ENCODE results near the gene SLC50A1. TPM values are rescaled to one million over a fixed set of nuclear protein-coding genes. Genes with fewer than 3 reads are reported as not detected.
A peak's percentile ranks its signal among the peaks of the same experiment; 100 is the strongest.

Gene SLC50A1
- total RNA-seq, 1 donor from 2014 or later: 26.6 TPM

DNA sequence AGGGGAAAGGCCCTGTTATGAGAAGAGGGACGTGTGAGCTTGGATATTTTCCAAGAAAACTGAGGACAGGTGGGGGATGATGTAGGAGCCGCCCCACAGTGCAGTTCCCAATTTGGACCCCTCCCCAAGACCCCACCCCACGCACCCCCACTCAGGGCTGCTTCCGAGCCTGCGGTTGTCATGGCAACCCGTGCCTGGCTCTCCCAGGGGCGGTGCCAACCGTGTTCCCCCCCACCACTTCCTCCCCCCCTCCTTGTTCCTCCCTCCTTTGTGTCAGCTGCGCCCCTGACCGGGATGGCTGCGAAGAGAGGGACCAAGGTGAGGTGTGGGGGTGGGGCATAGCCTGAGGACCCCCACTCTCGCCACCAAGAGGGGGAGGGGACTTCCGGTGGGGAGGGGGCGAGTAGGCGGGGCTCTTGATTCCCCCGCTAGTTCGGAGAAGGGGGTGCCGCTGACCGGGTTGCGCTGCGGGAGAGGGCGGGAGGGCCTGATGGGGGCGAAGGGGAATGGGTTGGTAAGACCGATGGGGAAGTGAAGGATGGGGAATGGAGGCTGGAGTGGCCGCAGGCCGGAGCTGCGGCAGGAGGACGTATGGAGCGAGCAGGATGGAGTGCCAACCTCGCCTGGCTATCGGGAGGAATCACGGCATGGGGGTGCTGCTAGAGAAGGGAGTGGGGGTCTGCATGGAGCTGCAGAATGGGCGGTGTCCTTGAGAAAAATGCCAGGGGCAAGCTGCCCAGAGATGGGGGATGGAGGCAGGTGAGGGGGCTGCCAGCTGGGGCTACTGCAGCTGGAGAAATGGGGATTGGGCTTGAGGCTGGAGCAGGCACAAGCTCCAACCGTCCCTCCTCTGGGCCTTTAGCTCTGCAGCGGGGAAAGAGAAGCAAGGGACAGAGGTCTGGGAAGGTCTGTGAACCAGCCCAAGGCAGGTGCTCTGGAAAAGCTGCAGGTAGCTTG is 39.0 kb downstream of the SLC50A1 start:
- DNase-seq (ENCODE audit: low read depth): no peak
- Histone ChIP-seq H3K36me3 (ENCODE audit: control insufficient read depth, insufficient read depth, low read length) (peaks cover 5% of the 10 kb centered on the region), H3K27me3 (ENCODE audit: control insufficient read depth, insufficient read depth, low read length) (no peaks in the 10 kb centered on the region), H3K4me3 (ENCODE audit: low read depth, low read length) (peak overlapping the region; percentile 85)
- TF ChIP-seq CTCF (IDR thresholded peaks at IDR 0.05; ENCODE audit: insufficient read depth, low read length, poor library complexity, severe bottlenecking): no peak

- Histone ChIP-seq H3K4me3 (ENCODE audit: low read depth, low read length) (peak overlapping the region; percentile 85), H3K27me3 (ENCODE audit: control insufficient read depth, insufficient read depth, low read length) (no peaks in the 10 kb centered on the region), H3K36me3 (ENCODE audit: control insufficient read depth, insufficient read depth, low read length) (peaks cover 8% of the 10 kb centered on the region)
- TF ChIP-seq CTCF (IDR thresholded peaks at IDR 0.05; ENCODE audit: insufficient read depth, low read length, poor library complexity, severe bottlenecking): no peak
- no peak for DNase-seq (ENCODE audit: low read depth)
Observed at GRCh38 chr1:155175281-155175926, 39.8 kb downstream of the SLC50A1 start.

DNA sequence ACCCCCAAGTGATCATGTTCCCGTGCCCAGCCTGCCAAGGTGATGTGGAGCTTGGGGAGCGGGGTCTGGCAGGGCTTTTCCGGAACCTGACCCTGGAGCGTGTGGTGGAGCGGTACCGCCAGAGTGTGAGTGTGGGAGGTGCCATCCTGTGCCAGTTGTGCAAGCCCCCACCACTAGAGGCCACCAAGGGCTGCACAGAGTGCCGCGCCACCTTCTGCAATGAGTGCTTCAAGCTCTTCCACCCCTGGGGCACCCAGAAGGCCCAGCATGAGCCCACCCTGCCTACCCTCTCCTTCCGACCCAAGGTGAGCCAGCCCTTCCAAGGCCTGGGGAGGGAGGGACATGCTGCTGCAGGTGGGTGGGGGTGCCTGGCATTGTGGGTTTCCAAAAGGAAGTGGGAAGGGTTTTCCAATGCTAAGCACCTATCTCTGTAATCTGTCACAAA is 40.3 kb downstream of the SLC50A1 start:
- no peak for DNase-seq (ENCODE audit: low read depth)
- no peaks in the 10 kb centered on the region for H3K27me3 ChIP-seq (ENCODE audit: control insufficient read depth, insufficient read depth, low read length)
- no peak overlapping the region for H3K4me3 ChIP-seq (ENCODE audit: low read depth, low read length)
- peak; percentile 41 for TF ChIP-seq CTCF (IDR thresholded peaks at IDR 0.05; ENCODE audit: insufficient read depth, low read length, poor library complexity, severe bottlenecking)
- H3K36me3 ChIP-seq (ENCODE audit: control insufficient read depth, insufficient read depth, low read length): peaks cover 8% of the 10 kb centered on the region

GRCh38 chr1:155176544-155177071 is 41.0 kb downstream of the SLC50A1 start:
- peak; percentile 91 for TF ChIP-seq CTCF (IDR thresholded peaks at IDR 0.05; ENCODE audit: insufficient read depth, low read length, poor library complexity, severe bottlenecking)
- DNase-seq (ENCODE audit: low read depth): no peak
- Histone ChIP-seq H3K27me3 (ENCODE audit: control insufficient read depth, insufficient read depth, low read length) (no peaks in the 10 kb centered on the region), H3K36me3 (ENCODE audit: control insufficient read depth, insufficient read depth, low read length) (peaks cover 8% of the 10 kb centered on the region), H3K4me3 (ENCODE audit: low read depth, low read length) (no peak overlapping the region)

- no peak for DNase-seq (ENCODE audit: low read depth)
- no peaks in the 10 kb centered on the region for H3K27me3 ChIP-seq (ENCODE audit: control insufficient read depth, insufficient read depth, low read length)
- H3K4me3 ChIP-seq (ENCODE audit: low read depth, low read length): no peak overlapping the region
- peaks cover 10% of the 10 kb centered on the region for H3K36me3 ChIP-seq (ENCODE audit: control insufficient read depth, insufficient read depth, low read length)
- TF ChIP-seq CTCF (IDR thresholded peaks at IDR 0.05; ENCODE audit: insufficient read depth, low read length, poor library complexity, severe bottlenecking): no peak
Observed at GRCh38 chr1:155177192-155177917, 41.7 kb downstream of the SLC50A1 start.
